ELR (cell line): ENCODE results near the gene FER1L5.
"Not testable (repeated sequence)": the region's sequence is repeated elsewhere in the genome, so short reads cannot be mapped to it uniquely, and the experiment has no call there.

Experiments
- DNase-seq: peaks from one replicate; pipeline ENCODE4 v3.0.0-alpha.2; 2015; ENCODE audit warnings: low read depth

FER1L5 gene

DNA sequence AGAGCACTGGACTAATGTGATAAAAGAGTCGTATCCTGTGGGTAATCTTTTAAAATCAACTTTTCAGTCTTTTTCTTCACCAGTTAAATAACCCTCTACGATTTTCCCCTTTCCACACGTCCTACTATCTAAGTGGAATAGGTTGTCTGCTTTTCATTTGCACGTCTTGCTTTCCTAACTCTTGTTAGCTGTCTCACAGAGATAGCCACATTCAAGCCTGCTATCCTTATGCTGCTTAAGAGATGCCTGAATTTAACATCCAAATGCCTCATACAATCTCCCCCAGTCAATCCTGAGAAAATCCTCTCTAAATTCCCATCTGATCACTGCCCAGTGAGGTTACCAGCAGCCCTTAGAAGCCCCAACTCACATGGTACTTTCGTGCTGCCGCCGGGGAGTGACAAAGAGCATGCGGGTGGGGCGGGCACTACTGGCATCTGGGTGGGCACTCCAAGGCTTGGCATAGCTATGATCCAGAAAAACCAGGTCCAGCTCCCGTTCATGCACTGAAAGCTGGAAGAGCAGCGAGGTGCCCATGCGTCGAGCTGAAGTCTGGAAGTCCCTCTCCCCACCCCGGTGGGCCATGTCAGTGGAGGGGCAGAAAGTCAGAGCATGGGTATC, 5.9 kb upstream of the FER1L5 start:
- DNase-seq, result peak; percentile 3

- DNase-seq, result peak; percentile 96
Measured at GRCh38 chr2:96637385-96638143, 5.0 kb upstream of the FER1L5 start.

- DNase-seq, result peak; percentile 94
Measured at GRCh38 chr2:96638144-96639121, 4.1 kb upstream of the FER1L5 start, which contains the start of gene KANSL3. TSS of gene KANSL3 (minus strand) at chr2:96638312. CDS start at chr2:96637135, 1,177 bp downstream.

- no peak for DNase-seq
Measured at GRCh38 chr2:96647681-96648080, 5.1 kb downstream of the FER1L5 start.

DNA sequence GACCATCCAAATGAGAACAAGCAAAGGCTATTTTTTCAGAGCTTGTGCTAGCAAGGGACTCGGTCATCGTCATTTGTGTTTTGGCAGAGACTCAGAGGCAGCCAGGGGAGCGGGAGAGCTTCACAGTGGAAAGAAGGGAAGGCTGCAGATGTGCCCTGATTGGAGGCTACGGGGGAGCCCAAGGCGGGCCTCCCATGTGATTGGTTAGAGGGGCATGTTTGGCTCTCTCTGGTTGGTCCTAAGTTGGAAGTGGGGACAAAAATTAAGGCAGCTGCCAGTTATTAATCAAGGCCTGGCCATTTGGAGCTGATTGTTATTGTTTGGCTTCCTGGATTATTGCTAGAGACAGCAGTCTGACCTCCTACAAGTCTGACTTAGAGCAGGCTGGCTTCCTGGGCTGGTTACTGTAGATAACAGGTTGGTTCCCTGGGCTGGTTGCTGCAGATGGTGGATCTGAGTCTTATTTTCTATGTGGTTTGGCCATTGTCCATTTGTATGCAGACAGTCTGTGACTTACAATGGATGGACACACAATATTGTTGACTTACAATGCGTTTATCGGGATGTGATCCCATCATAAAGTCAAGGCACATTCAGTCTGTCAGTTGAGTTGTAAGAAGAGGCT, 5.9 kb downstream of the FER1L5 start:
- no peak for DNase-seq

DNA sequence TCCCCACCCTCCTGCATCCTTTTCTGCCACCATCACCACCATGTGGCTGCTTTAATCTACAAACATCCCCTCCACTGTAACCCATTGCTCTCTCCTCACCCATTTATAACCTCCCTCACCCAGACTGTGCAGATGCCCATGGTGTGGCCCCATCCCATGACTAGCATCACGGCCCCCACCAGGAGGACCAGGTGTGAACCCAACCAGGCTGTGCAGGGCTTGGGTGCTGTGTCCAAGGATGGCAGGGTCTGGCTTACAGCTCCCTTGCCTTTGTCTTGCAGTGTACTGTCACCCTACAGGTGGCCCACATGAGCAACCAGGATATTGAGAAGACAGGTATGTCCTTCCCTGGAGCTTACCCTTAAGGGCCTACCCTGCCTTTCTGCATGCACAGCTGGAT, 6.8 kb downstream of the FER1L5 start:
- DNase-seq, result no peak

- DNase-seq, result no peak
Measured at GRCh38 chr2:96651793-96652192, 9.2 kb downstream of the FER1L5 start.

DNA sequence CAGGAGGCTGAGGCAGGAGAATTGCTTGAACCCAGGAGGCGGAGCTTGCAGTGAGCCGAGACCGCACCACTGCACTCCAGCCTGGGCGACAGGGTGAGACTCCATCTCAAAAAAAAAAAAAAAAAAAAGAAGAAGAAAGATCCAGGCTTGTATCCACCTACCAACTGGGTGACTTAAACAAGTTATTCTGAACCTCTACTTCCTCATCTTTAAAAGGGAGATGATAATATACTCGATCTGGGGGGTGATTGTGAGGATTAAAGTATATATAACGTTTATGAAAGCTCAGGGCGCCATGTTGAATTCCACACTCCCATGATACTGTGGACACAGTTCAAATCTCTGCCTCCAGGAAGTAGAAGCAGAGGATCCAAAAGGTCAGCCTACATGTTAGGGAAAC, 12.2 kb downstream of the FER1L5 start:
- not testable (repeated sequence) for DNase-seq

DNA sequence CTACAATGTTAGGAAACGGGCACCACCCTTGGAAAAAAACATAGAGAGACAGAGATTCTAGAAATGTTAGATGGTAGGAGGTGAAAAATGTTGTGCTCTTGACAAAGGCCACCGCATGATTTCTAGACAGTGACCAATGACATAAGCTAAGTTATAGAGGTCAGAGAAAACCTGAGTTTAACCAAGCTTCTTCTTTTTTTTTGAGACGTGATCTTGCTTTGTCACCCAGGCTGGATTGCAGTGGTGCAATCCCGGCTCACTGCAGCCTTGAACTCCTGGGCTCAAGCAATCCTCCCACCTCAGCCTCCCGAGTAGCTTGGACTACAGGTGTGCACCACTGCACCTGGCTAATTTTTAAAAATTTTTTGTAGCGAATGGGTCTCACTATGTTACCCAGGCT, 13.0 kb downstream of the FER1L5 start:
- DNase-seq, result no peak

DNA sequence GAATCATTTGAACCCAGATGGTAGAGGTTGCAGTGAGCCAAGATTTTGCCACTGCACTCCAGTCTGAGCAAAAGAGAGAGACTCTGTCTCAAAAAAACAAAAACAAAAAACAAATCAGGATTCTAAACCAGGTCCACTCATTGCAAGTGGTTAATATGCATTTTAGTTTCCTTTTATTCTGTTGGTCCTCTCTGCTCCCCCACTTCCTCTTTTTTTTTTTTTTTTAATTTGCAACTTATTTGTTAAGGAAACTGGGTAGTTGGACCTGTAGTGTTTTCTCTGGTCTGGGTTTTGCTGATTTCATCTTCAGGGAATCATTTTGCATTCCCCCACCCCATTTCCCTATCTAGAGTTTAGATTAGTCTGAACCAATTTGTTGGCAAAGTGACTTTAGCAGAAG, 14.0 kb downstream of the FER1L5 start:
- DNase-seq, result no peak

DNA sequence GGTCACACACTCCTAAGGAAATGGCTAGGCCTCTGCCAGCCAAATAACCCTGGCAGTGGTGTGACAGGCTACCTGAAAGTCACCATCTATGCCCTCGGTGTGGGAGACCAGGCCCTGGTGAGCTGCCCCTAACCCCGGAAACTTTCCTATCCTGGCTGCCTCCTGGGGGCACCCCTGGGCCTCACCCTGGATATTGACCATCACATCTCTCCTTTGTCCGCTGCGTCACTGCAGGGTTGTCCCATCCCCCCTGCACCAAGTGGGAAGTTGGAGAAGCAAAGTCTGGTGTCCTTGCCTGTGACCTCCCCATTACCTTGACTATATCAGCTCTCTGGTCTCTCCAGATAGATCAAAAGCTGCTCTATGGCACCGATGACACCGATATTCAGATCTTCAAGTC, 18.8 kb downstream of the FER1L5 start:
- no peak for DNase-seq

GRCh38 chr2:96662360-96662759, 19.8 kb downstream of the FER1L5 start:
- DNase-seq, result no peak

DNA sequence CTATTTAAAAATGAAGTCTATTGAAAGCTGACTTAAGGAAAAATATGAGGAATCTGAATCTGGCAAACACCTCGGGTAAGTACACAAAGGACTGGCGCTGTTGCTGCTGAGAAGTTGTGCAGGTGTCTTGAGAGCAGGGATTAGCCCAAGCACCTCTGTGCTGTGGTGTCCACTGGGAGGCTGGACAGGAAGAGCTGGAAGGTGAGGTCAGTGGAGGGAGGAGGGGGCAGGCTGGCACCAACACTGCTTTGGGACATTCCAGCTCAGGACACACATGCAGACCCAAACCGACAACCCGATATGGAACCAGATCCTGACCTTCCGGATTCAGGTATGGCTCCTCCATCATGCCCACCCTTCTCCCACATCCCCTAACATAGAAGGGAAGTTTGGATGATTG, 20.6 kb downstream of the FER1L5 start:
- no peak for DNase-seq

- DNase-seq, result no peak
Measured at GRCh38 chr2:96663829-96664228, 21.3 kb downstream of the FER1L5 start.

- DNase-seq, result no peak
Measured at GRCh38 chr2:96664366-96664925, 21.9 kb downstream of the FER1L5 start.

- peak; percentile 96 for DNase-seq
Measured at GRCh38 chr2:96665083-96665569, 22.6 kb downstream of the FER1L5 start.

DNA sequence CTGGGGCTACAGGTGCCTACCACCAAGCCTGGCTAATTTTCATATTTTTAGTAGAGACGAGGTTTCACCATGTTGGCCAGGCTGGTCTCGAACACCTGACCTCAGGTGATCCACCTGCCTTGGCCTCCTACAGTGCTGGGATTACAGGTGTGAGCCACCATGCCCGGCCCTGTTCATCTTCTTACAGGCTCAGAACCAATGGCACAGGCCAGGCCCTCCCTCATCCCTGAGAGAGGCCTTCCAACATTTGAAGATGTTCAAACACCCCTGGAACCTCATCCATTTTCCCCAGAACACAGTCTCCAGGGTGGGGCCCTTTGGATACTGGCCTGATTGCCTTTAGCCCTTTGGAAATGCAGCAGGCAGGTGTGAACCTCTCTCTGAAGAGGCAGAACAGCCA, 23.2 kb downstream of the FER1L5 start:
- DNase-seq, result not testable (repeated sequence)

DNA sequence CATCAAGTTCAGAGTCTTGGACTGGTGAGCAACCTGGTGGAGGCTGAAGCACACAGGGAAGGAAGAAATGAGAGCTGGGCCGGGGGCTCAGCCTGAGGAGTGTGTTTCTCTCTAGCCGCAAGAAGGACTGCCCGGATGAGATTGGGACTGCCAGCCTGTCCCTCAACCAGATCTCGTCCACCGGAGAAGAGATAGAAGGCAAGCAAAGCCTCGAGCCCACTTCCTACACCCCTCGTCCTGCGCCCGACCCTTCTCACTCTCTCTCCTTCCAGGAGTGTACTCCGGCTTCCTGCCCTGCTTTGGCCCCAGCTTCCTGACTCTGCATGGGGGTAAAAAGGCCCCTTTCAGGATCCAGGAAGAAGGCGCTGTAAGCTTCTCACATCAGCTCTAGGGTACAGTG, 26.2 kb downstream of the FER1L5 start:
- no peak for DNase-seq

GRCh38 chr2:96669539-96670215, 27.1 kb downstream of the FER1L5 start:
- DNase-seq, result no peak

GRCh38 chr2:96679848-96680247, 37.3 kb downstream of the FER1L5 start:
- DNase-seq, result no peak

GRCh38 chr2:96680561-96681141, 38.1 kb downstream of the FER1L5 start:
- DNase-seq, result no peak
